Measurements from ENCODE around the gene ANO4.

Gene ANO4

GRCh38 chr12:100808777-100809176, 14.2 kb downstream of the ANO4 start:
- no peak for DNase-seq (ENCODE audit: low read depth)

DNA sequence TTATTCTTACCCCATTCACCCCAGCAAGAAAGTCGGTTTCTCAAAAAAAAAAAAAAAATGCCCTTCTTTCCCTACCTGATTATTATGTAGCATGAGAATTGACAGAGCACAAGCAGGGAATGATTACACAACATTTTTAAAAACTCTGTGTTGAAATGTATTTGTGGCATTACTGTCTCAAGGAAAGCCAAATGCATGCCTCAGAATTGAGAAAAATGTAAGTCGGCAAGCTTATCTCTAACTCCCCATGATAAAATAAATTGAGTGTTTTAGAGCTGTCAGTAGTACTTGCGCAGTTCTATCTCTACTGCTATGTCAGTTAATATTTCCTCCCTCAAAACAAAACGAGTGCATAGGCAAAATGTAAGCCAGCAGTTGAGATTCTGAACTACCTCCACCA, 25.7 kb downstream of the ANO4 start:
- no peak for DNase-seq (ENCODE audit: low read depth)

DNA sequence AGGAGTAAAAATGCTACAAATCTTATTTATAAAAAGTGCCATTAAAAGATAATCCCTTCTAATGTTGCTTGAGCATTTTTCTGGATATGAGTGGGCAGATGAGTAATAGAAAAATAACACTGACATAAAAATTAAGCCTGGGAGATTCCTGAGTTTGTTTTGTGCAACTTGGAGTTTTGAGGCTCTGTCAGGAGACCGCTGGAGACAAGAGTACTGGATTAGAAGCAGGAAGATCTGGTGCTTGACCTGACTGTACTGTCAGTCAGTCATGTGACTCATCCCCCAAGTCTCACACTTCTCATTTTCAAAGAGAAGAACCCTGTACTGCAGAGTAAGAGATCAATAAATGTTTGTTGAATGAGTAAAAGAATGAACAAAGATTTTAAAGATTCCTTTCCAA, 29.4 kb downstream of the ANO4 start:
- no peak for DNase-seq (ENCODE audit: low read depth)

- DNase-seq (ENCODE audit: low read depth) = no peak
Observed at GRCh38 chr12:100824476-100824875, 29.9 kb downstream of the ANO4 start.

GRCh38 chr12:100826323-100826722, 31.7 kb downstream of the ANO4 start:
- DNase-seq (ENCODE audit: low read depth) = peak; percentile 2

DNA sequence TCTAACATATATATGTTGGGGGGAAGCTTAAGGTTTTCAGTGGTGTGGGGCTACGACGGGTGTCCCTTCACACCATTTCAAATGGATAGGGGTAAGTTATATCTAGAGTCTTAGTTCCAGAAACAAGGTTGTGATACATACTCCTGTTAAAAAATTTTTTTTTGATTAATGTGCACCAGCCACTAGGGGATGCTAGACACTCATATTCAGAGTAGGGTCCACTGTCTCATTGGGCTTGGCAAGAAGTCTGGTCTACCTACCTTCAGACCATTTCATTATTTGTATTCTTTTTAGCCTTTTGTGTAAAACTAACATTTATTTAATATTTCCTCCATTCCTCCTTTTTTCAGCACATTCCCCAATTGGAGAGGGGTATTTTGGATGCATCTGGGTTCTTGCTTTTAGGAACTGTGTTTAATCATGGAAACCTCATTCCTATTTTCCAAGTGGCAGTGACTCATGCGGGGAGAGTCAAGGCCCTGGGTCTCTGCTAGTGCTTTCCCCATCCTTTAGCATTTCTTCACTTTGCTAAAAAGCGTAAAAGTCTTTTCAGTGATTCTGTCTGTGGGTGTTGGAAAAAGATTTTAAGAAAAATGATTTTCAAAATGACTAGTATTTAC, 33.4 kb downstream of the ANO4 start:
- peak; percentile 3 for DNase-seq (ENCODE audit: low read depth)

GRCh38 chr12:100830003-100830795, 35.6 kb downstream of the ANO4 start:
- DNase-seq (ENCODE audit: low read depth) = no peak

DNA sequence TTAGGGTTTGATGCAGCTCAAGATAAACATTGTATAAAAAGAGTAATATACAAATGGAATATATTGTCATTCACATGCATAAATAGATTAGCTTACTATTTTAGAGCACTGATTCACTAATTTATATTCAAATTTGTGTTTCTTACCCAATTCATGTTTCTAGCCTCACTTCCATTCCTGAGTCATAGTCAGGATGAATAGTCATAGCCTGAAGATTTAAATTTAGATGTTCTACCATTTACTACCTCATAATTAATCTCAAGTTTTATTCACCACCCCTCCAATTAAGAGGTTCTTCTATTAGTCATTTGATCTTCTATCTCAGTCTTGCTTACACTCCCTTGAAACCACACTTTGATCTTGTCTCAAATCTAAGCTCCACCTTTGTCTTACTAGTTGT, 38.7 kb downstream of the ANO4 start:
- DNase-seq (ENCODE audit: low read depth) = no peak

GRCh38 chr12:100840748-100841147, 46.2 kb downstream of the ANO4 start:
- no peak for DNase-seq (ENCODE audit: low read depth)

- no peak for DNase-seq (ENCODE audit: low read depth)
Observed at GRCh38 chr12:100842156-100842555, 47.6 kb downstream of the ANO4 start.

DNA sequence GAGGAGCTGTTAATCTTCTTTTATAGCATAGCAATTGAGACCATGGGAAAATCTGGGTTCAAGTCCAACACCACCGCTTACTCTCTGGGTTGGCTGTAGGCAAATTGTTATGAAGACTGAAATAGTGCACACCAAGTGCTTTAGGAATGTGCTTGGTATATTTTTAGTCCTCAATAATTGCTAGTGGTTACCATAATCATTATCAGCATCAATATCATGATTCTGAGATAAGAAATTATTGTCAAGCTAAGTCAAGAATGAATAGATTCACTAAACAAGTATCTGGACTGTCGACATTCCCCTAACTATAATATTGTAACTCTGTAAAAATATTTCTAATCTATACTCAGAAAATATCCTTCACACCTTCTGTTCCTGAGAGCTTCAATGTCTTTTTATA, 48.5 kb downstream of the ANO4 start:
- no peak for DNase-seq (ENCODE audit: low read depth)

- DNase-seq (ENCODE audit: low read depth) = no peak
Observed at GRCh38 chr12:100845095-100845494, 50.5 kb downstream of the ANO4 start.

- DNase-seq (ENCODE audit: low read depth) = no peak
Observed at GRCh38 chr12:100851637-100852036, 57.1 kb downstream of the ANO4 start.

- no peak for DNase-seq (ENCODE audit: low read depth)
Observed at GRCh38 chr12:100857418-100857817, 62.8 kb downstream of the ANO4 start.

GRCh38 chr12:100857971-100858370, 63.4 kb downstream of the ANO4 start:
- DNase-seq (ENCODE audit: low read depth) = no peak

GRCh38 chr12:100858656-100859055, 64.1 kb downstream of the ANO4 start:
- DNase-seq (ENCODE audit: low read depth) = no peak

DNA sequence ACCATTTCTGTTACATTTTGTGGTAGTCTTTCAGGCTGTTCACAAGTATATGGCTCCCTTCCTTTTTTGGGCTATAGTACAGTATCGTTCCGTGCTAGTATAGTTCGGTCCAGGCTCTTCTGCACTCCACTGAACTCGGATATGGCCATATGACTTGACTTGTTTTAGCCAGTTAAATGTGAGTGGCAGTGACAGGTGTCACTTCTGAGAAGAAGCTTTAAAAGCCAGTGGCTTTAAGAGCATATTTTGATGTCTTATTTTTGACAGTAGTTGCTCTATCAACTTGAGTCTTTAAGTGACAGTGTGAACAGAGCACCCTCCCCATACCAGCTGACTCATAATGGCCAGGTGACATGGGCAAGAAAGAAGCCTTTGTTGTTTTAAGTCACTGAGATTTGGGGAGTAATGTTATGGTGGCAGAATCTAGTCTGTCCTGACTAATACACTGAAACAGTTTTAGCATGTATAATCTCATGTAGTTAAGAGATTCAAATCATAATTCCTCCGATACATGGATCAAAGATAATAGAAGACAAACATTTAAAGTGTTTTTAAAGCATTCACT, 64.6 kb downstream of the ANO4 start:
- DNase-seq (ENCODE audit: low read depth) = no peak

DNA sequence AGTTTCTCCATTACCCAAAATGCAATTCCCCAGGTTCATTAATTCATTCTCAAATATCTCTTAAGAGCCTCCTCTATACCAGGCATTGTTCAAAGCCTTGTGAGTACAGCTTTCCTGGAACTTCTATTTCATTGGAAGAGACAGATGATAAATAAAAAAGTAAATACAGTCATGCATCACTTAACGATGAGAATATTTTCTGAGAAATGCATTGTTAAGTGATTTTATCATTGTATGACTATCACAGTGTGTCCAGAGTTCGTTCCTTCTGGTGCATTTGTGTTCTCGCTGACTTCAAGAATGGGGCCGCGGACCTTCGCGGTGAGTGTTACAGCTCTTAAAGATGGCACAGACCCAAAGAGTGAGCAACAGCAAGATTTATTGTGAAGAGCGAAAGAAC, 66.0 kb downstream of the ANO4 start:
- DNase-seq (ENCODE audit: low read depth) = no peak

DNA sequence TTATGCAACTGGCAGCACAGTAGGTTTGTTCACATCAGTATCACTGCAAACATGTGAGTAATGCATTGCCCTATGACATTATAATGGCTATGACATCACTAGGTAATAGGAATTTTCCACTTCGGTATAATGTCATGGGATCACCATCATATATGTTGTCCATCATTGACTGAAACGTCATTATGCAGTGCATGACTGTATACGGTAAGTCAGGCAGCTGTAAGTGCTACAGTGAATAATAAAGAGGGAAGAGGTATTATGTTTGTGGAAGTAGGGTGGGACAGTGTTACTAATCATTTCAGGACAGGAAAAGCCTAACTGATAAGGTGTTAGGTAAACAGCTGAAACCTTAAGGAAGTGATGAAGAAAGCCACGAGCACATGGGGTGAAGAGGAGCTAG, 68.1 kb downstream of the ANO4 start:
- DNase-seq (ENCODE audit: low read depth) = no peak

- no peak for DNase-seq (ENCODE audit: low read depth)
Observed at GRCh38 chr12:100864366-100864765, 69.8 kb downstream of the ANO4 start.

DNA sequence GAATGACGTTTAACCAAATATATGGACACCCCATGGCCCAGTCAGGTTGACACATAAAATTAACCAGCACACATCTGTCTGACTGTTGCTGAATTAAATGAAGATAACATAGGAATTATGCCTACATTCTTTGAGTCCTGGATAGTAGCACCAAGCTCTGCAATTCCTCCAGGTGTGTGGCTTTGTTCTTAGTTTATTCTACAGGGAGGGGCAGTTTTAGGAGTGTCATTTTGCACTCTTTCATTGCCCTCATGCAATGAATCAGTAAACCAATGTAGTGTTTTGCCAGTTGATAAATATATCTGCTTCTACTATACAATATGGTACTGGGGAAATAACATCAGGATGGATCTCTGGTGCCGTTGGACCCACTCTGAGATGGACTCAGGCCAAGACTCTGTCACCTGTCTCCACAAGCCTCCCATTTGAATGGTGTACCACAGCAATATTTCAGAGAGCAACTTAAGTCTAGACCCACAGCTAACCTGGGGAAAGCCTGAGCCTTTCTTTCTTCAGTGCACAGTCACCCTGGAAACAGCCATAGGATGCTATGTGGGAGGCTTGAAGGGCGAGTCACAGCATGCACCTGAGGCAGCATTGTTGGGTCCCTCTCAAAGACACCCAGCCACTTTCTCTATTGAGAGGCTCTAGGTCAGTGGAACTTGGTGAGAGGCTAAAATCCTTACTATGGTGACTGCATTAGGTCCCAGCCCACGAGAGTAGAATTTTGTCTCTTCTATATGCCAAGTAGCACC, 73.2 kb downstream of the ANO4 start:
- DNase-seq (ENCODE audit: low read depth) = no peak

DNA sequence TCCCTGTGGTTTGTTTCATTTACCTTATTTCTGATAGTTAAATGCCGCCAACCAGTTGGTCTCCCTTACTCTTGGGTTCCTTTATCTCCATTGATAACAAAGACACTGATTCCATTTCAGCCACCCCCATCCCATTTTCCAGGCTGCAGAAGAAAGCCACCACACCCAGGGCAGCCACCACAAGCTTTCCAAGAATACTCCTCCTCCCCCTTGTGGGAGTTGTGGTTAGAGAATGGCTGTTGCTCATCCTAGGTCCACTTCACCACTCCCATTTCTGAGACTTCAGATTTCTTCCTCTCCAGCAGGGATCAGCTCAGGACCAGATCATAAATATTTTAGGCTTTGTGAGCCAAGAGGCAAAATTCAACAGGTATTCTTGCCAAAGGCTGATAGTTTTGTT, 73.9 kb downstream of the ANO4 start:
- DNase-seq (ENCODE audit: low read depth) = no peak

GRCh38 chr12:100871195-100871734, 76.7 kb downstream of the ANO4 start:
- no peak for DNase-seq (ENCODE audit: low read depth)

Measured in fibroblast of gingiva (primary cell).